ENCODE data around the gene FAM13B. TPM values are rescaled to one million over a fixed set of nuclear protein-coding genes. Genes with fewer than 3 reads are reported as not detected.

The FAM13B gene
- total and polyA plus RNA-seq, 2 of the 8 experiments (the other 6 are each of a cell fraction or from before 2014, with no cell fraction given), result 6.4 to 17.0 TPM

DNA sequence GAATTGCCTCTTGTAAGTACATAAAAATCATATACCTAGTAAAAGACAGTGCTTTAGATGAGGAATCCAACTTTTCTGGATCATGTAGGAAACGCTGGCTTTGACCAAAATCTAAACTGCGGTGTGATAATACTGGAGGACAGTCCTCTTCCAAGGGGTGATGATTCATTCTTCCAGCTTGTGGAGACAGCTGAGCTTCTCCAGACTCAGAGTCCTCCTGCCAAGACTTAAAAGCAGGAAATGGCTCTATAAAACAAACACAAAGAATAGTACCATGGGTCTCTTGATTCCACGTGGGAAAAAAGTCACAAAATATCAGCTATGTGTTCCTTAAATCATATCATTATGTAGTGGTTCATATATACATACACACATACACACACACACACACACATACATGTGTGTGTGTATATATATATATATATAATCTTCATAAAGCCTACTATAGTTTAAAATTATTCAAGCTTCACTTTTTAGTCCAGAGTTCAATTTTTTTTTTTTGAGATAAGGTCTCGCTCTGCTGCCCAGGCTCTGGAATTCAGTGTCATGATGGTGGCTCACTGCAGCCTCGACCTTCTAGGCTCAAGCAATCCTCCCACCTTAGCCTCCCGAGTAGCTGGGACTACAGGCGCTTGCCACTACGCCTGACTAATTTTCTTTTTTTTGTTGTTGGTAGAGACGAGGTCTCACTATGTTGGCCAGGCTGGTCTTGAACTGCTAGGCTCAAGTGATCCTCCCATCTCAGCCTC is 78.6 kb downstream of the FAM13B start (continued):
- TF ChIP-seq BACH1 (IDR thresholded peaks at IDR 0.05; ENCODE audit: low read length), result no peak
- TF ChIP-seq HDAC6 (IDR thresholded peaks at IDR 0.05; ENCODE audit: low read depth, low read length), result no peak
- TF ChIP-seq CTBP2 (IDR thresholded peaks at IDR 0.05; ENCODE audit: borderline replicate concordance, insufficient read depth, insufficient read length, low read length), result no peak
- TF ChIP-seq SP1 (IDR thresholded peaks at IDR 0.05; ENCODE audit: low read depth, low read length), result no peak
- TF ChIP-seq RFX5 (IDR thresholded peaks at IDR 0.05; ENCODE audit: borderline replicate concordance, low read depth, low read length), result no peak
- no peak for TF ChIP-seq PHF8 (conservative IDR thresholded peaks at IDR 0.05; ENCODE audit: low read depth, low read length)

All from H1 (cell line).